ENCODE results near the gene FCHO1. TPM values are rescaled to one million over a fixed set of nuclear protein-coding genes. Genes with fewer than 3 reads are reported as not detected.

The FCHO1 gene
- total and polyA plus RNA-seq, 10 of the 15 experiments (the other 5 are each of a cell fraction or from before 2014, with no cell fraction given), result 0.14 to 45.8 (median 15.8) TPM

DNA sequence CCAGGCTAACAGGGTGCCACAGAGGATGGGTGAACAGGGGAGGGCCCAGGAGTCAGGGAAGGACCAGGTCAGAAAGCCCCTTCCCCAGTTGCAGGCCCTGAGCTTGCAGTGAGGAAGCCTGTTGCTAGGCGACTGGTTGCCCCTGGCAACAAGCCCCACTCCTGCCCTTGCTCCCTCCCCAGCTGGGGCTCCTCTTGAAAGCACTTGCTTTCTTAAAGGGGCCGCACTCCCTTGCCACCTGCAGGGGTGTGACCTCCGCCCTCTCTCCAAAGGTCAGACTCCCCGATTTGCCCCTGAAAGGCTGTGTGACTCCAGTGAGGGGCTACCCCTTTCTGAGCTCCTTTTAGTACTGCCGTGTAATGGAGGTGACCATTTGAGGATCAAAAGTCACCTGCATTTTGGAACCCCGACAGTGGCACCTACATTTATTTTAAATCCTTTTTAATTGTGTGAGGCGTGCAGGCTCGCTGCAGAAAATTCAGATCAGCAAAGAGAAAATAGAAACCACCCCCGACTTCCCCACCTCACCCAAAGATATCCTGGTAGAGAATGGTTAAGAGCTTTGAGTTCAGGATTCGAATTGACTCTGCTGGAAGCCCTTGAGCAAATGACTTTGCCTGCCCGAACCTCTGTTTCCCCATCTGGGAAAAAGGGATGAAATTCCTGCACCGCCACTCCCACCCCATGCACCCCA, 4.8 kb downstream of the FCHO1 start (continued):
- TF ChIP-seq WRNIP1 (IDR thresholded peaks at IDR 0.05; ENCODE audit: borderline replicate concordance, low read depth, low read length) (0 out of 2 replicates have a peak, but pooled peaks have one; percentile 6), ZBED1 (IDR thresholded peaks at IDR 0.05; ENCODE audit: borderline replicate concordance) (no peak), CBX5 (IDR thresholded peaks at IDR 0.05; ENCODE audit: low read depth) (no peak), EED (IDR thresholded peaks at IDR 0.05; ENCODE audit: low read depth) (no peak; the same call in 1 of the 2 replicates), POLR2A (IDR thresholded peaks at IDR 0.05; ENCODE audit: low read depth, low read length) (no peak), NR2C1 (IDR thresholded peaks at IDR 0.05) (peak; percentile 67; the same call in 1 of the 2 replicates), MTA2 (IDR thresholded peaks at IDR 0.05; ENCODE audit: low read depth) (peak; percentile 21; the same call in 1 of the 2 replicates), SPI1 (IDR thresholded peaks at IDR 0.05; ENCODE audit: borderline replicate concordance, insufficient read depth, low read depth, low read length) (peak; percentile 8; the same call in 1 of the 2 replicates), KAT2A (conservative IDR thresholded peaks at IDR 0.05; ENCODE audit: control insufficient read depth, low read depth, low read length) (no peak), BHLHE40 (IDR thresholded peaks at IDR 0.05; ENCODE audit: borderline replicate concordance in 1 of 2, low read depth in 2 of 2, low read length in 1 of 2) (peak; percentile 12 to 40; a peak in 1 of 4 replicates), GATAD2B (conservative IDR thresholded peaks at IDR 0.05; ENCODE audit: low read depth) (peak; percentile 39; the same call in 1 of the 2 replicates), IRF4 (IDR thresholded peaks at IDR 0.05; ENCODE audit: low read depth, low read length) (0 out of 2 replicates have a peak, but pooled peaks have one; percentile 26), CBFB (IDR thresholded peaks at IDR 0.05; ENCODE audit: low read depth) (no peak), MEF2A (IDR thresholded peaks at IDR 0.05; ENCODE audit: insufficient read depth, low read depth, low read length) (peak; percentile 79)
- TF ChIP-seq, protein P1, sequence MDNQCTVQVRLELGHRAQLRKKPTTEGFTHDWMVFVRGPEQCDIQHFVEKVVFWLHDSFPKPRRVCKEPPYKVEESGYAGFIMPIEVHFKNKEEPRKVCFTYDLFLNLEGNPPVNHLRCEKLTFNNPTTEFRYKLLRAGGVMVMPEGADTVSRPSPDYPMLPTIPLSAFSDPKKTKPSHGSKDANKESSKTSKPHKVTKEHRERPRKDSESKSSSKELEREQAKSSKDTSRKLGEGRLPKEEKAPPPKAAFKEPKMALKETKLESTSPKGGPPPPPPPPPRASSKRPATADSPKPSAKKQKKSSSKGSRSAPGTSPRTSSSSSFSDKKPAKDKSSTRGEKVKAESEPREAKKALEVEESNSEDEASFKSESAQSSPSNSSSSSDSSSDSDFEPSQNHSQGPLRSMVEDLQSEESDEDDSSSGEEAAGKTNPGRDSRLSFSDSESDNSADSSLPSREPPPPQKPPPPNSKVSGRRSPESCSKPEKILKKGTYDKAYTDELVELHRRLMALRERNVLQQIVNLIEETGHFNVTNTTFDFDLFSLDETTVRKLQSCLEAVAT (IDR thresholded peaks at IDR 0.05), result no peak
- TF ChIP-seq, protein P2, sequence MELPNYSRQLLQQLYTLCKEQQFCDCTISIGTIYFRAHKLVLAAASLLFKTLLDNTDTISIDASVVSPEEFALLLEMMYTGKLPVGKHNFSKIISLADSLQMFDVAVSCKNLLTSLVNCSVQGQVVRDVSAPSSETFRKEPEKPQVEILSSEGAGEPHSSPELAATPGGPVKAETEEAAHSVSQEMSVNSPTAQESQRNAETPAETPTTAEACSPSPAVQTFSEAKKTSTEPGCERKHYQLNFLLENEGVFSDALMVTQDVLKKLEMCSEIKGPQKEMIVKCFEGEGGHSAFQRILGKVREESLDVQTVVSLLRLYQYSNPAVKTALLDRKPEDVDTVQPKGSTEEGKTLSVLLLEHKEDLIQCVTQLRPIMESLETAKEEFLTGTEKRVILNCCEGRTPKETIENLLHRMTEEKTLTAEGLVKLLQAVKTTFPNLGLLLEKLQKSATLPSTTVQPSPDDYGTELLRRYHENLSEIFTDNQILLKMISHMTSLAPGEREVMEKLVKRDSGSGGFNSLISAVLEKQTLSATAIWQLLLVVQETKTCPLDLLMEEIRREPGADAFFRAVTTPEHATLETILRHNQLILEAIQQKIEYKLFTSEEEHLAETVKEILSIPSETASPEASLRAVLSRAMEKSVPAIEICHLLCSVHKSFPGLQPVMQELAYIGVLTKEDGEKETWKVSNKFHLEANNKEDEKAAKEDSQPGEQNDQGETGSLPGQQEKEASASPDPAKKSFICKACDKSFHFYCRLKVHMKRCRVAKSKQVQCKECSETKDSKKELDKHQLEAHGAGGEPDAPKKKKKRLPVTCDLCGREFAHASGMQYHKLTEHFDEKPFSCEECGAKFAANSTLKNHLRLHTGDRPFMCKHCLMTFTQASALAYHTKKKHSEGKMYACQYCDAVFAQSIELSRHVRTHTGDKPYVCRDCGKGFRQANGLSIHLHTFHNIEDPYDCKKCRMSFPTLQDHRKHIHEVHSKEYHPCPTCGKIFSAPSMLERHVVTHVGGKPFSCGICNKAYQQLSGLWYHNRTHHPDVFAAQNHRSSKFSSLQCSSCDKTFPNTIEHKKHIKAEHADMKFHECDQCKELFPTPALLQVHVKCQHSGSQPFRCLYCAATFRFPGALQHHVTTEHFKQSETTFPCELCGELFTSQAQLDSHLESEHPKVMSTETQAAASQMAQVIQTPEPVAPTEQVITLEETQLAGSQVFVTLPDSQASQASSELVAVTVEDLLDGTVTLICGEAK (IDR thresholded peaks at IDR 0.05; ENCODE audit: borderline replicate concordance), result peak; percentile 84
- TF ChIP-seq, protein P3, sequence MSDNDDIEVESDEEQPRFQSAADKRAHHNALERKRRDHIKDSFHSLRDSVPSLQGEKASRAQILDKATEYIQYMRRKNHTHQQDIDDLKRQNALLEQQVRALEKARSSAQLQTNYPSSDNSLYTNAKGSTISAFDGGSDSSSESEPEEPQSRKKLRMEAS (IDR thresholded peaks at IDR 0.05; ENCODE audit: low read depth, low read length), result no peak
- TF ChIP-seq, protein P4, sequence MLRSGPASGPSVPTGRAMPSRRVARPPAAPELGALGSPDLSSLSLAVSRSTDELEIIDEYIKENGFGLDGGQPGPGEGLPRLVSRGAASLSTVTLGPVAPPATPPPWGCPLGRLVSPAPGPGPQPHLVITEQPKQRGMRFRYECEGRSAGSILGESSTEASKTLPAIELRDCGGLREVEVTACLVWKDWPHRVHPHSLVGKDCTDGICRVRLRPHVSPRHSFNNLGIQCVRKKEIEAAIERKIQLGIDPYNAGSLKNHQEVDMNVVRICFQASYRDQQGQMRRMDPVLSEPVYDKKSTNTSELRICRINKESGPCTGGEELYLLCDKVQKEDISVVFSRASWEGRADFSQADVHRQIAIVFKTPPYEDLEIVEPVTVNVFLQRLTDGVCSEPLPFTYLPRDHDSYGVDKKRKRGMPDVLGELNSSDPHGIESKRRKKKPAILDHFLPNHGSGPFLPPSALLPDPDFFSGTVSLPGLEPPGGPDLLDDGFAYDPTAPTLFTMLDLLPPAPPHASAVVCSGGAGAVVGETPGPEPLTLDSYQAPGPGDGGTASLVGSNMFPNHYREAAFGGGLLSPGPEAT (IDR thresholded peaks at IDR 0.05; ENCODE audit: low read depth), result peak; percentile 63
- TF ChIP-seq, protein P5, sequence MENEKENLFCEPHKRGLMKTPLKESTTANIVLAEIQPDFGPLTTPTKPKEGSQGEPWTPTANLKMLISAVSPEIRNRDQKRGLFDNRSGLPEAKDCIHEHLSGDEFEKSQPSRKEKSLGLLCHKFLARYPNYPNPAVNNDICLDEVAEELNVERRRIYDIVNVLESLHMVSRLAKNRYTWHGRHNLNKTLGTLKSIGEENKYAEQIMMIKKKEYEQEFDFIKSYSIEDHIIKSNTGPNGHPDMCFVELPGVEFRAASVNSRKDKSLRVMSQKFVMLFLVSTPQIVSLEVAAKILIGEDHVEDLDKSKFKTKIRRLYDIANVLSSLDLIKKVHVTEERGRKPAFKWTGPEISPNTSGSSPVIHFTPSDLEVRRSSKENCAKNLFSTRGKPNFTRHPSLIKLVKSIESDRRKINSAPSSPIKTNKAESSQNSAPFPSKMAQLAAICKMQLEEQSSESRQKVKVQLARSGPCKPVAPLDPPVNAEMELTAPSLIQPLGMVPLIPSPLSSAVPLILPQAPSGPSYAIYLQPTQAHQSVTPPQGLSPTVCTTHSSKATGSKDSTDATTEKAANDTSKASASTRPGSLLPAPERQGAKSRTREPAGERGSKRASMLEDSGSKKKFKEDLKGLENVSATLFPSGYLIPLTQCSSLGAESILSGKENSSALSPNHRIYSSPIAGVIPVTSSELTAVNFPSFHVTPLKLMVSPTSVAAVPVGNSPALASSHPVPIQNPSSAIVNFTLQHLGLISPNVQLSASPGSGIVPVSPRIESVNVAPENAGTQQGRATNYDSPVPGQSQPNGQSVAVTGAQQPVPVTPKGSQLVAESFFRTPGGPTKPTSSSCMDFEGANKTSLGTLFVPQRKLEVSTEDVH (IDR thresholded peaks at IDR 0.05; ENCODE audit: low read depth, partially characterized antibody), result no peak

Measured in GM12878 (cell line).